ENCODE results near the gene TIPRL. TPM values are rescaled to one million over a fixed set of nuclear protein-coding genes. Genes with fewer than 3 reads are reported as not detected.

TIPRL gene
- total and polyA plus RNA-seq, 9 of the 15 experiments (the other 6 are each of a cell fraction or from before 2014, with no cell fraction given): 41.4 to 90.2 (median 69.9) TPM

DNA sequence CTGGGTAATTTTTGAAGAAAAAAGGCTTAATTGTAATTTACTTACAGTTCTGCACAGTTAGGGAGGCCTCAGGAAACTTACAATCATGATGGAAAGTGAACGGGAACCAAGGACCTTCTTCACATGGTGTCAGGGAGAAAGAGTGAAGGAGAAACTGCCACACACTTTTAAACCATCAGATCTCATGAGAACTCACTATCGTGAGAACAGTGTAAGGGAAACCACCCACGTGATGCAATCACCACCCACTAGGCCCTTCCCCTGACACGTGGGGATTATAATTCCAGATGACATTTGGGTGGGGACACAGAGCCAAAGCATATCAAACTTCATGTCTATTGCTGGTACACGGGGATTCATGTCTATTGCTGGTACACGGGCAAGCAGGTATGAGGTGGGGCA, 41.7 kb downstream of the TIPRL start (continued):
- TF ChIP-seq, protein P1, sequence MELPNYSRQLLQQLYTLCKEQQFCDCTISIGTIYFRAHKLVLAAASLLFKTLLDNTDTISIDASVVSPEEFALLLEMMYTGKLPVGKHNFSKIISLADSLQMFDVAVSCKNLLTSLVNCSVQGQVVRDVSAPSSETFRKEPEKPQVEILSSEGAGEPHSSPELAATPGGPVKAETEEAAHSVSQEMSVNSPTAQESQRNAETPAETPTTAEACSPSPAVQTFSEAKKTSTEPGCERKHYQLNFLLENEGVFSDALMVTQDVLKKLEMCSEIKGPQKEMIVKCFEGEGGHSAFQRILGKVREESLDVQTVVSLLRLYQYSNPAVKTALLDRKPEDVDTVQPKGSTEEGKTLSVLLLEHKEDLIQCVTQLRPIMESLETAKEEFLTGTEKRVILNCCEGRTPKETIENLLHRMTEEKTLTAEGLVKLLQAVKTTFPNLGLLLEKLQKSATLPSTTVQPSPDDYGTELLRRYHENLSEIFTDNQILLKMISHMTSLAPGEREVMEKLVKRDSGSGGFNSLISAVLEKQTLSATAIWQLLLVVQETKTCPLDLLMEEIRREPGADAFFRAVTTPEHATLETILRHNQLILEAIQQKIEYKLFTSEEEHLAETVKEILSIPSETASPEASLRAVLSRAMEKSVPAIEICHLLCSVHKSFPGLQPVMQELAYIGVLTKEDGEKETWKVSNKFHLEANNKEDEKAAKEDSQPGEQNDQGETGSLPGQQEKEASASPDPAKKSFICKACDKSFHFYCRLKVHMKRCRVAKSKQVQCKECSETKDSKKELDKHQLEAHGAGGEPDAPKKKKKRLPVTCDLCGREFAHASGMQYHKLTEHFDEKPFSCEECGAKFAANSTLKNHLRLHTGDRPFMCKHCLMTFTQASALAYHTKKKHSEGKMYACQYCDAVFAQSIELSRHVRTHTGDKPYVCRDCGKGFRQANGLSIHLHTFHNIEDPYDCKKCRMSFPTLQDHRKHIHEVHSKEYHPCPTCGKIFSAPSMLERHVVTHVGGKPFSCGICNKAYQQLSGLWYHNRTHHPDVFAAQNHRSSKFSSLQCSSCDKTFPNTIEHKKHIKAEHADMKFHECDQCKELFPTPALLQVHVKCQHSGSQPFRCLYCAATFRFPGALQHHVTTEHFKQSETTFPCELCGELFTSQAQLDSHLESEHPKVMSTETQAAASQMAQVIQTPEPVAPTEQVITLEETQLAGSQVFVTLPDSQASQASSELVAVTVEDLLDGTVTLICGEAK (IDR thresholded peaks at IDR 0.05): 0 out of 2 replicates have a peak, but pooled peaks have one; percentile 40
- TF ChIP-seq, protein P1 (CRISPR knock-in tag; IDR thresholded peaks at IDR 0.05): no peak
- TF ChIP-seq HDAC1 (IDR thresholded peaks at IDR 0.05) (peak in 1 of 2 experiments; percentile 39; a peak in 1 of 4 replicates), MAFK (IDR thresholded peaks at IDR 0.05; ENCODE audit: low read length) (no peak), SRSF7 (optimal IDR thresholded peaks at IDR 0.05; ENCODE audit: low read depth, low read length) (no peak), L3MBTL2 (IDR thresholded peaks at IDR 0.05) (peak; percentile 98), ARHGAP35 (IDR thresholded peaks at IDR 0.05; ENCODE audit: partially characterized antibody) (no peak), MTA3 (IDR thresholded peaks at IDR 0.05; ENCODE audit: borderline replicate concordance) (peak; percentile 64; the same call in 1 of the 2 replicates), NR2F6 (CRISPR knock-in tag; IDR thresholded peaks at IDR 0.05) (no peak), MECOM (CRISPR knock-in tag; IDR thresholded peaks at IDR 0.05) (peak; percentile 73; the same call in 1 of the 2 replicates), RBM39 (optimal IDR thresholded peaks at IDR 0.05; ENCODE audit: low read depth, low read length) (no peak)
- TF ChIP-seq, protein P2, sequence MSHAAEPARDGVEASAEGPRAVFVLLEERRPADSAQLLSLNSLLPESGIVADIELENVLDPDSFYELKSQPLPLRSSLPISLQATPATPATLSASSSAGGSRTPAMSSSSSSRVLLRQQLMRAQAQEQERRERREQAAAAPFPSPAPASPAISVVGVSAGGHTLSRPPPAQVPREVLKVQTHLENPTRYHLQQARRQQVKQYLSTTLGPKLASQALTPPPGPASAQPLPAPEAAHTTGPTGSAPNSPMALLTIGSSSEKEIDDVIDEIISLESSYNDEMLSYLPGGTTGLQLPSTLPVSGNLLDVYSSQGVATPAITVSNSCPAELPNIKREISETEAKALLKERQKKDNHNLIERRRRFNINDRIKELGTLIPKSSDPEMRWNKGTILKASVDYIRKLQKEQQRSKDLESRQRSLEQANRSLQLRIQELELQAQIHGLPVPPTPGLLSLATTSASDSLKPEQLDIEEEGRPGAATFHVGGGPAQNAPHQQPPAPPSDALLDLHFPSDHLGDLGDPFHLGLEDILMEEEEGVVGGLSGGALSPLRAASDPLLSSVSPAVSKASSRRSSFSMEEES (CRISPR knock-in tag; IDR thresholded peaks at IDR 0.05): peak; percentile 91
